ENCODE results near the gene SERPIND1. TPM values are rescaled to one million over a fixed set of nuclear protein-coding genes. Genes with fewer than 3 reads are reported as not detected.
"Not testable (repeated sequence)": the region's sequence is repeated elsewhere in the genome, so short reads cannot be mapped to it uniquely, and the experiment has no call there.

The SERPIND1 gene
- total RNA-seq, 1 donor from 2014 or later, result not detected

- H3K27me3 Mint-ChIP-seq (ENCODE audit: low read depth), result no peaks in the 10 kb centered on the region
- H3K36me3 Mint-ChIP-seq (ENCODE audit: low read depth), result peaks cover 37% of the 10 kb centered on the region
- H3K9me3 Mint-ChIP-seq, result no peaks in the 10 kb centered on the region
- DNase-seq (ENCODE audit: low spot score), result no peak
- H3K27ac Mint-ChIP-seq, result no peak overlapping the region
- H3K4me1 Mint-ChIP-seq (ENCODE audit: low read depth), result no peaks in the 10 kb centered on the region
- H3K4me3 Mint-ChIP-seq (ENCODE audit: low read depth), result no peak overlapping the region
- intact Hi-C loops (cut with micrococcal nuclease), result no loop called here
Measured at GRCh38 chr22:20823264-20823663, 49.4 kb downstream of the SERPIND1 start.

- H3K4me3 Mint-ChIP-seq (ENCODE audit: low read depth); intact Hi-C loops (cut with micrococcal nuclease); DNase-seq (ENCODE audit: low spot score); H3K4me1 Mint-ChIP-seq (ENCODE audit: low read depth); H3K9me3 Mint-ChIP-seq; H3K27ac Mint-ChIP-seq; H3K27me3 Mint-ChIP-seq (ENCODE audit: low read depth): not testable (repeated sequence)
- peaks cover 32% of the 10 kb centered on the region for H3K36me3 Mint-ChIP-seq (ENCODE audit: low read depth)
Measured at GRCh38 chr22:20825216-20825615, 51.3 kb downstream of the SERPIND1 start.

GRCh38 chr22:20825624-20826023 lies 51.7 kb downstream of the SERPIND1 start:
- no peaks in the 10 kb centered on the region for H3K9me3 Mint-ChIP-seq
- no peaks in the 10 kb centered on the region for H3K27me3 Mint-ChIP-seq (ENCODE audit: low read depth)
- H3K27ac Mint-ChIP-seq, result no peak overlapping the region
- intact Hi-C loops (cut with micrococcal nuclease), result no loop called here
- no peaks in the 10 kb centered on the region for H3K4me1 Mint-ChIP-seq (ENCODE audit: low read depth)
- no peak for DNase-seq (ENCODE audit: low spot score)
- peaks cover 36% of the 10 kb centered on the region for H3K36me3 Mint-ChIP-seq (ENCODE audit: low read depth)
- H3K4me3 Mint-ChIP-seq (ENCODE audit: low read depth), result no peak overlapping the region

GRCh38 chr22:20826373-20827152 lies 52.6 kb downstream of the SERPIND1 start:
- DNase-seq (ENCODE audit: low spot score); intact Hi-C loops (cut with micrococcal nuclease); H3K4me3 Mint-ChIP-seq (ENCODE audit: low read depth); H3K27ac Mint-ChIP-seq; H3K9me3 Mint-ChIP-seq; H3K4me1 Mint-ChIP-seq (ENCODE audit: low read depth); H3K27me3 Mint-ChIP-seq (ENCODE audit: low read depth): not testable (repeated sequence)
- H3K36me3 Mint-ChIP-seq (ENCODE audit: low read depth), result peaks cover 40% of the 10 kb centered on the region

- intact Hi-C loops (cut with micrococcal nuclease), result no loop called here
- no peak for DNase-seq (ENCODE audit: low spot score)
- no peaks in the 10 kb centered on the region for H3K9me3 Mint-ChIP-seq
- H3K27me3 Mint-ChIP-seq (ENCODE audit: low read depth), result no peaks in the 10 kb centered on the region
- no peaks in the 10 kb centered on the region for H3K4me1 Mint-ChIP-seq (ENCODE audit: low read depth)
- no peak overlapping the region for H3K4me3 Mint-ChIP-seq (ENCODE audit: low read depth)
- H3K27ac Mint-ChIP-seq, result no peak overlapping the region
- H3K36me3 Mint-ChIP-seq (ENCODE audit: low read depth), result peaks cover 55% of the 10 kb centered on the region
Measured at GRCh38 chr22:20829491-20830134, 55.7 kb downstream of the SERPIND1 start.

- intact Hi-C loops (cut with micrococcal nuclease), result no loop called here
- H3K36me3 Mint-ChIP-seq (ENCODE audit: low read depth), result peaks cover 44% of the 10 kb centered on the region
- no peak overlapping the region for H3K4me3 Mint-ChIP-seq (ENCODE audit: low read depth)
- peaks cover 2% of the 10 kb centered on the region for H3K4me1 Mint-ChIP-seq (ENCODE audit: low read depth)
- no peak overlapping the region for H3K27ac Mint-ChIP-seq
- no peaks in the 10 kb centered on the region for H3K27me3 Mint-ChIP-seq (ENCODE audit: low read depth)
- H3K9me3 Mint-ChIP-seq, result no peaks in the 10 kb centered on the region
- DNase-seq (ENCODE audit: low spot score), result no peak
Measured at GRCh38 chr22:20833225-20833665, 59.3 kb downstream of the SERPIND1 start.

- peaks cover 42% of the 10 kb centered on the region for H3K36me3 Mint-ChIP-seq (ENCODE audit: low read depth)
- intact Hi-C loops (cut with micrococcal nuclease), result no loop called here
- no peaks in the 10 kb centered on the region for H3K9me3 Mint-ChIP-seq
- no peak overlapping the region for H3K4me3 Mint-ChIP-seq (ENCODE audit: low read depth)
- H3K4me1 Mint-ChIP-seq (ENCODE audit: low read depth), result peaks cover 2% of the 10 kb centered on the region
- DNase-seq (ENCODE audit: low spot score), result no peak
- no peak overlapping the region for H3K27ac Mint-ChIP-seq
- H3K27me3 Mint-ChIP-seq (ENCODE audit: low read depth), result no peaks in the 10 kb centered on the region
Measured at GRCh38 chr22:20834206-20834605, 60.3 kb downstream of the SERPIND1 start.

- peaks cover 2% of the 10 kb centered on the region for H3K4me1 Mint-ChIP-seq (ENCODE audit: low read depth)
- H3K9me3 Mint-ChIP-seq, result no peaks in the 10 kb centered on the region
- H3K36me3 Mint-ChIP-seq (ENCODE audit: low read depth), result peaks cover 37% of the 10 kb centered on the region
- intact Hi-C loops (cut with micrococcal nuclease), result no loop called here
- H3K4me3 Mint-ChIP-seq (ENCODE audit: low read depth), result no peak overlapping the region
- no peaks in the 10 kb centered on the region for H3K27me3 Mint-ChIP-seq (ENCODE audit: low read depth)
- DNase-seq (ENCODE audit: low spot score), result no peak
- H3K27ac Mint-ChIP-seq, result no peak overlapping the region
Measured at GRCh38 chr22:20834725-20835124, 60.8 kb downstream of the SERPIND1 start.

Other genes starting within 250 kb of the SERPIND1 start
- gene PI4KA, start 84.7 kb downstream of the SERPIND1 start, total RNA-seq, result 73.4 and 77.7 TPM in 2 replicates
- gene SNAP29, start 84.9 kb downstream of the SERPIND1 start, total RNA-seq, result 24.2 and 31.4 TPM in 2 replicates
- 79.2 and 80.1 TPM in 2 replicates for gene CRKL, start 143.3 kb downstream of the SERPIND1 start, total RNA-seq
- gene AIFM3, start 193.1 kb downstream of the SERPIND1 start, total RNA-seq, result 0.23 and 0.30 TPM in 2 replicates
- 64.7 and 68.4 TPM in 2 replicates for gene LZTR1, start 208.2 kb downstream of the SERPIND1 start, total RNA-seq
- 25.8 and 25.9 TPM in 2 replicates for gene THAP7, start 228.0 kb downstream of the SERPIND1 start, total RNA-seq
- 0.07 TPM in 1 of 2 replicates, not detected in the other for gene P2RX6, start 241.1 kb downstream of the SERPIND1 start, total RNA-seq

All from activated T-helper 2 cell treated with anti-CD3 and anti-CD28 coated beads, Interferon-gamma antibody, Interleukin-2, Interleukin-4, amounts not matched to agents 10 μg/mL and 5 μg/mL and 100 μg/mL, durations not matched to agents 14 hours and 24 hours and 36 hours (primary cell).